Neural progenitor cell (in vitro differentiated cells): ENCODE measurements around the gene SLC25A45. TPM values are rescaled to one million over a fixed set of nuclear protein-coding genes. Genes with fewer than 3 reads are reported as not detected.

ENCODE experiments used
- DNase-seq: peaks from one replicate; pipeline ENCODE4 v3.0.0-alpha.2; 2016; ENCODE audit warnings: low spot score
- H2AFZ ChIP-seq: fragments of 200-600 bp; sonication (generic); replicated peaks from 2 replicates; pipeline ENCODE4 v1.6.1; 2016; ENCODE audit warnings: antibody characterized with exemption
- H3F3A ChIP-seq: fragments of 200-600 bp; sonication (generic); 2 replicates; pipeline ENCODE4 v1.6.1; 2016; ENCODE audit warnings: antibody characterized with exemption, low read depth
- H3K27ac ChIP-seq: fragments of 200-600 bp; sonication (generic); 2 replicates; pipeline ENCODE4 v1.5.1; 2016; ENCODE audit warnings: mild to moderate bottlenecking
- H3K27me3 ChIP-seq: fragments of 200-600 bp; sonication (generic); 2 replicates; pipeline ENCODE4 v1.6.1; 2016; ENCODE audit warnings: mild to moderate bottlenecking, moderate library complexity
- H3K36me3 ChIP-seq: fragments of 200-600 bp; sonication (generic); 2 replicates; pipeline ENCODE4 v1.5.1; 2016
- H3K4me1 ChIP-seq: fragments of 200-600 bp; sonication (generic); 2 replicates; pipeline ENCODE4 v1.6.1; 2016; ENCODE audit warnings: mixed run types
- H3K4me2 ChIP-seq: fragments of 200-600 bp; sonication (generic); 2 replicates; pipeline ENCODE4 v1.6.1; 2016
- H3K4me3 ChIP-seq: fragments of 200-600 bp; sonication (generic); 2 replicates; pipeline ENCODE4 v1.5.1; 2016
- H3K79me2 ChIP-seq: fragments of 200-600 bp; sonication (generic); 2 replicates; pipeline ENCODE4 v1.6.1; 2016; ENCODE audit warnings: low read depth
- H3K9ac ChIP-seq: fragments of 200-600 bp; sonication (generic); 2 replicates; pipeline ENCODE4 v1.6.1; 2016
- H3K9me3 ChIP-seq: fragments of 200-600 bp; sonication (generic); 2 replicates; pipeline ENCODE4 v1.5.1; 2016; ENCODE audit warnings: low read depth
- H4K20me1 ChIP-seq: fragments of 200-600 bp; sonication (generic); 2 replicates; pipeline ENCODE4 v1.6.1; 2016; ENCODE audit warnings: low read depth
- H3K27ac Mint-ChIP-seq: 3 replicates; pipeline ENCODE4 v1.8.0; 2021; ENCODE audit warnings: mixed read lengths
- H3K27me3 Mint-ChIP-seq: 2 replicates; pipeline ENCODE4 v1.8.0; 2022; ENCODE audit warnings: low read depth, mild to moderate bottlenecking, inconsistent platforms, moderate library complexity, mixed read lengths; ENCODE audit not compliant: insufficient read depth
- H3K36me3 Mint-ChIP-seq: 3 replicates; pipeline ENCODE4 v1.8.0; 2021; ENCODE audit warnings: mixed read lengths
- H3K4me1 Mint-ChIP-seq: 3 replicates; pipeline ENCODE4 v1.8.0; 2021; ENCODE audit warnings: mixed read lengths
- H3K4me3 Mint-ChIP-seq: 3 replicates; pipeline ENCODE4 v1.8.0; 2021; ENCODE audit warnings: mild to moderate bottlenecking, moderate library complexity, mixed read lengths
- H3K9me3 Mint-ChIP-seq: 3 replicates; pipeline ENCODE4 v1.8.0; 2020; ENCODE audit warnings: mixed read lengths
- EZH2 ChIP-seq: fragments of 200-600 bp; sonication (generic); IDR thresholded peaks from 2 replicates; pipeline ENCODE4 v1.6.1; 2017; ENCODE audit warnings: antibody characterized with exemption, mild to moderate bottlenecking, moderate library complexity
- EZH2phosphoT487 ChIP-seq: fragments of 200-600 bp; sonication (generic); IDR thresholded peaks from 2 replicates; pipeline ENCODE4 v1.6.1; 2017; ENCODE audit warnings: antibody characterized with exemption
- total RNA-seq: library from RNA; depleted of rRNA; stranded (reverse); fragments of >200 nt; gene quantifications from 2 replicates; pipeline ENCODE4 v1.2.3, GENCODE V29; 2015; ENCODE audit warnings: low replicate concordance
- TF ChIP-seq, protein P1 (sequence below): fragments of 200-600 bp; sonication (generic); IDR thresholded peaks from 2 replicates; pipeline ENCODE4 v1.5.1; 2017; ENCODE audit warnings: antibody characterized with exemption, mild to moderate bottlenecking

SLC25A45 gene
- total RNA-seq, 1 donor from 2014 or later, result 0.47 TPM

DNA sequence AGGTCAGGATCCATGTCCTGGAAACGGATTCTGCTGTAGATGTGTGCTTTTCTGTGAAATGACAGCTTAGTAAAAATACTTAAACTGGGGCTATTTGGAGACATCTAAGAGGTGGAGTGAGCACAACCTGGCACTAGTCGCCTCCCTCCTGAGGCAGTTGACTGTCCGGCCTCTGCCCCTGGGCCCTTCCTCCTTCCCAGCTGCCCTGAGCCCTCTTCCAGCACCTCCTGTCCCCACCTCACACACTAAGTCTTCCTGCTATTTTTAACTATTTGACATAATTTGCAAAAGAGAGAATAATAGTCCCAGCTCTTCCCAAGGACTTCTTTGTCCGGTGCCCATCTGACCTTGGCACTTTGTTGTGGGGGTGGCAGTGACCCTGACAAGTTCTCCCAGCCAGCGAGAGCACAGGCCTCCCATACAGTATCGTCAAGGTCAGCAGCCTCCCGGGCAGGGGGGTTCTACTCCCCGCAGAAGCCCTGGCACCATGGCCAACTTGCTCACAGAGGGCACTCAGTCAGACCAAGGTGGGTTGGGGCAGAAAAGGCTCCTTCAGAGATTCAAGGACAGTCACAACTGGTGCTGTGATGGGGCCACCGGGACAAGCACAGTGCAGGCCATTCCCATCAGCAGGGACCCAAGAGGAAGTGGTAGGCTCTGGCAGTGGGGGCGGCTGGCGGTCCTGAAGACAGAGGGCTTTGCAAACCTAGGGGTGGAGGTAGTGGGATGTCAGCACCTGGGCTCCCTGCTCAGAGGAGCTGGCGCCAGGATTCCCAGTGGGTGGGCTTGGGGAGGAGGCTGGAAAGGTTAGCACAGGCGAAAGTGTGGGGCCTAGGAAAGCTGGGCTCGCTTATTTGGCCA lies 34.6 kb upstream of the SLC25A45 start:
- H3K36me3 ChIP-seq, result no peaks in the 10 kb centered on the region
- H2AFZ ChIP-seq, result no peak overlapping the region
- no peaks in the 10 kb centered on the region for H3K27me3 ChIP-seq
- H3K4me3 ChIP-seq, result no peak overlapping the region
- peaks cover 35% of the 10 kb centered on the region for H3F3A ChIP-seq
- H3K79me2 ChIP-seq, result peaks cover 63% of the 10 kb centered on the region
- Mint-ChIP-seq H3K9me3 (no peaks in the 10 kb centered on the region), H3K27ac (peak overlapping the region; percentile 90), H3K4me1 (peaks cover 74% of the 10 kb centered on the region), H3K4me3 (peak overlapping the region; percentile 34), H3K36me3 (no peaks in the 10 kb centered on the region), H3K27me3 (peaks cover 8% of the 10 kb centered on the region)
- DNase-seq, result no peak
- H3K4me2 ChIP-seq, result peak overlapping the region; percentile 76
- TF ChIP-seq, protein P1, sequence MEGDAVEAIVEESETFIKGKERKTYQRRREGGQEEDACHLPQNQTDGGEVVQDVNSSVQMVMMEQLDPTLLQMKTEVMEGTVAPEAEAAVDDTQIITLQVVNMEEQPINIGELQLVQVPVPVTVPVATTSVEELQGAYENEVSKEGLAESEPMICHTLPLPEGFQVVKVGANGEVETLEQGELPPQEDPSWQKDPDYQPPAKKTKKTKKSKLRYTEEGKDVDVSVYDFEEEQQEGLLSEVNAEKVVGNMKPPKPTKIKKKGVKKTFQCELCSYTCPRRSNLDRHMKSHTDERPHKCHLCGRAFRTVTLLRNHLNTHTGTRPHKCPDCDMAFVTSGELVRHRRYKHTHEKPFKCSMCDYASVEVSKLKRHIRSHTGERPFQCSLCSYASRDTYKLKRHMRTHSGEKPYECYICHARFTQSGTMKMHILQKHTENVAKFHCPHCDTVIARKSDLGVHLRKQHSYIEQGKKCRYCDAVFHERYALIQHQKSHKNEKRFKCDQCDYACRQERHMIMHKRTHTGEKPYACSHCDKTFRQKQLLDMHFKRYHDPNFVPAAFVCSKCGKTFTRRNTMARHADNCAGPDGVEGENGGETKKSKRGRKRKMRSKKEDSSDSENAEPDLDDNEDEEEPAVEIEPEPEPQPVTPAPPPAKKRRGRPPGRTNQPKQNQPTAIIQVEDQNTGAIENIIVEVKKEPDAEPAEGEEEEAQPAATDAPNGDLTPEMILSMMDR, result no peak
- TF ChIP-seq EZH2 (no peak), EZH2phosphoT487 (no peak)
- no peaks in the 10 kb centered on the region for H4K20me1 ChIP-seq
- no peak overlapping the region for H3K9ac ChIP-seq
- H3K27ac ChIP-seq, result no peak overlapping the region
- peaks cover 47% of the 10 kb centered on the region for H3K4me1 ChIP-seq
- no peaks in the 10 kb centered on the region for H3K9me3 ChIP-seq

DNA sequence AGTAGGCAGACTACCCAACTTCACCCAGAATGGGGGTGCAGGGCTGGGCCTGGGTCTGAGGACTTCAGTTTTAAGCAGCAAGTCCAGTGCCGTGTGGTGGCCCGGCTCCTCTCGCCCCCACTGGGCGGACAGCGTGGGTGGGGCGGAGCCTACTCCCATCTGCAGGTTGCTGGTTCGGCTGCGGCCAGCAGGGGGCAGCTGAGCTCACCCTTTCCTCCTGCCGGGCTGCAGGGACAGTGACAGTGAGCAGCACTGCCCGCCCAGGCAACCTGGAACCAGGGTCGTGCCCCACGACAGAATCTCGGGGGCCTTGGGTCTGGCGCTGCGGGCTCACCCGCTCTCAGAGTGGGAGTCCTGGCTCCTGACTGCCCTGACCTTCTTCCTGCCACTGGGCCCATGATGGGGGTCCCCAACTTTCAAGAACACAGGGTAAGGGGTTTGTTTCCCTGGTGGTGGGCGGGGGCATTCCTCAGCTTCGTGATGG lies 33.9 kb upstream of the SLC25A45 start:
- peaks cover 68% of the 10 kb centered on the region for H3K4me1 Mint-ChIP-seq
- no peaks in the 10 kb centered on the region for H3K9me3 Mint-ChIP-seq
- no peak overlapping the region for H3K27ac ChIP-seq
- H3K4me3 ChIP-seq, result peak overlapping the region; percentile 32
- H3K4me2 ChIP-seq, result peak overlapping the region; percentile 76
- no peaks in the 10 kb centered on the region for H3K27me3 ChIP-seq
- H3F3A ChIP-seq, result peaks cover 29% of the 10 kb centered on the region
- H3K79me2 ChIP-seq, result peaks cover 56% of the 10 kb centered on the region
- H3K9me3 ChIP-seq, result no peaks in the 10 kb centered on the region
- no peak for TF ChIP-seq EZH2phosphoT487
- TF ChIP-seq, protein P1, result peak; percentile 98
- H4K20me1 ChIP-seq, result no peaks in the 10 kb centered on the region
- no peaks in the 10 kb centered on the region for H3K36me3 ChIP-seq
- H3K27ac Mint-ChIP-seq, result peak overlapping the region; percentile 18
- H3K27me3 Mint-ChIP-seq, result peaks cover 8% of the 10 kb centered on the region
- no peaks in the 10 kb centered on the region for H3K36me3 Mint-ChIP-seq
- H3K4me1 ChIP-seq, result peaks cover 41% of the 10 kb centered on the region
- H3K9ac ChIP-seq, result no peak overlapping the region
- peak overlapping the region; percentile 70 for H3K4me3 Mint-ChIP-seq
- DNase-seq, result peak; percentile 91
- peak overlapping the region; percentile 91 for H2AFZ ChIP-seq

DNA sequence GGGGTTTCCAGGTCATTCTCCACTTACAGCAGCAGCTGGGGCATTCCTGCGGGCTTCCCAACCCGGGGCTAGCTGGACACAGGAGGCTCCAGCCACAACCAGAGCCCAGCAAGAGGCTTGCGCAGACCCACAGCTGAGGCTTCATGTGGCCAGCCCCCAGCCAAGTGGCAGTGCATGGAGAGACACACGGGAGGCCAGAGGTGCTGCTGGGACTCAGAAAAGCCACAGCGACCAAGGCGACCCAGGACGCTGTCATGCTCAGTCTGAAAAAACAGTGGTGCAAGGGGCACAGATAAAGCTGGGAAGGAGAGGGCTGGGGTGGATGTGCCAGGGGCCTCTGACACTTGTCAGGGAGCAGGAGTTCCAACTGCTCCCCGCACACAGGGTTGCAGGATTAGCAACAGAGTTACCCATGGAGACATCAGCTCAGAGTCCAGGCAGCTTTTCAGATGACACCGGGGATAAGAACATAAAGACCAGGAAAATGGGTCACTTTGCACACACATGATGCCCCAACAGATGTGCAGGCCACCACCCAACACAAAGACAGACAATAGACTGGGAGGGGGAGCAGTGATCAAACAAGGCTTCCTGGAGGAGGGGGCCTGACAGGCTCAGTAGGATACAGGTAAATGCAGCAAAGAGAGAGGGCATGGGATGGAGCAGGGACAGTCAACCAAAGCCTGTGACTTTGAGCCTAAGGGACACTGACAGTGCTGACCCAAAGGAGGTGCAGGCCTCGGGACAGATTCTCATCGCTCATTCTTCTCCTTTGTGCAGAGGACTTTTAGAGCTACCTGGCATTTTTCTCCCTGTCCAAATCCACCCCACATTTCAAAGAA lies 33.3 kb upstream of the SLC25A45 start:
- Histone ChIP-seq H3F3A (peaks cover 23% of the 10 kb centered on the region), H3K79me2 (peaks cover 49% of the 10 kb centered on the region), H3K4me1 (peaks cover 34% of the 10 kb centered on the region), H2AFZ (peak overlapping the region; percentile 91), H3K4me2 (peak overlapping the region; percentile 76), H3K27ac (no peak overlapping the region), H4K20me1 (no peaks in the 10 kb centered on the region), H3K9me3 (no peaks in the 10 kb centered on the region), H3K4me3 (peak overlapping the region; percentile 32), H3K27me3 (no peaks in the 10 kb centered on the region), H3K36me3 (no peaks in the 10 kb centered on the region), H3K9ac (no peak overlapping the region)
- peaks cover 62% of the 10 kb centered on the region for H3K4me1 Mint-ChIP-seq
- H3K27ac Mint-ChIP-seq, result peak overlapping the region; percentile 91
- H3K9me3 Mint-ChIP-seq, result no peaks in the 10 kb centered on the region
- TF ChIP-seq, protein P1, result no peak
- TF ChIP-seq EZH2phosphoT487 (no peak), EZH2 (no peak)
- peak overlapping the region; percentile 70 for H3K4me3 Mint-ChIP-seq
- peaks cover 8% of the 10 kb centered on the region for H3K27me3 Mint-ChIP-seq
- peak; percentile 21 for DNase-seq
- H3K36me3 Mint-ChIP-seq, result no peaks in the 10 kb centered on the region
